Measurements from ENCODE around the gene WBP2.
A peak's percentile ranks its signal among the peaks of the same experiment; 100 is the strongest.
"Not testable (repeated sequence)": the region's sequence is repeated elsewhere in the genome, so short reads cannot be mapped to it uniquely, and the experiment has no call there.

Gene WBP2

DNA sequence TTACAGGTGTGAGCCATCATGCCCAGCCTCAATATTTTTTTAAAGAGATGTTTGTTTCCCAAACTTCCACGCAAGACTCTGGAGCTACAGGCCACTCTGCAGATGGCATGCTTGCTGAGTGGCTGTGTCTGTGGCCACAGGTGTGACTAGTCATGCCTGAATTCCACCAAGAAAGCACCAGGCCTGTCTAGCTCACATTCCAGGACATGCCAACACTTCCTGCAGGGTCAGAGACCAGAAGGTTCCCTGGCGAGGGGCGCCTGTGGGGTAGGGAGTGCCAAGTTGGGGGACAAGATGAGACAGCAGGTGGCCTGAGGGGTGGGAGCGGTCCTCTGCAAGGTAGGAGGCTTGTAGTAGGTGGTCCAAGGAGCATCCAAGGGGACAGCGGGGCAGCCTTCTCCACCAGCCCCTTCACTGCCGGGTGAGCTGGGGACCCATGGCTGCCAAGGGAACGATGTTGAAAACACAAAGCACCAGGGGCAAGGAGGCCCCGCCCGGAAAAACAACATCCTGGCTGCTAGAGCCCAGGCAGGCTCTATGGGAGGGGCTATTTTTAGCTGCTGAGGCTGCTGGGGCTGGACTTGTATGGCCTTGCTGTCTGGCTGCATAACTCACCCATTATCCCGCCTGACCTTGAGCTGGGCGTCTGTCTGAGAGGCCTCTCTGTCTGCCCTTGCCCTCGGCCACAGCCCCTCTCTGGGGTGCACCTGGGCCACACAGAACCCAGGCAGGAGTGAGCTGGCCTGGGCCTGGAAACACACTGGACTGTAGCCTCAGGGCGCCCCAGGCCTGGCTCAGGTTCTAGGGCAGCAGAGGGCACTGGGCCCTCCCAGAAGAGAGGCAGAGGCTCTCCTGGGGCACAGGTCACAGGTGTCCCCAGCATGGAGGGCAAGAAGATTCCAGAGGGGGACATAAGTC is 17.6 kb upstream of the WBP2 start:
- TF ChIP-seq, protein P1, sequence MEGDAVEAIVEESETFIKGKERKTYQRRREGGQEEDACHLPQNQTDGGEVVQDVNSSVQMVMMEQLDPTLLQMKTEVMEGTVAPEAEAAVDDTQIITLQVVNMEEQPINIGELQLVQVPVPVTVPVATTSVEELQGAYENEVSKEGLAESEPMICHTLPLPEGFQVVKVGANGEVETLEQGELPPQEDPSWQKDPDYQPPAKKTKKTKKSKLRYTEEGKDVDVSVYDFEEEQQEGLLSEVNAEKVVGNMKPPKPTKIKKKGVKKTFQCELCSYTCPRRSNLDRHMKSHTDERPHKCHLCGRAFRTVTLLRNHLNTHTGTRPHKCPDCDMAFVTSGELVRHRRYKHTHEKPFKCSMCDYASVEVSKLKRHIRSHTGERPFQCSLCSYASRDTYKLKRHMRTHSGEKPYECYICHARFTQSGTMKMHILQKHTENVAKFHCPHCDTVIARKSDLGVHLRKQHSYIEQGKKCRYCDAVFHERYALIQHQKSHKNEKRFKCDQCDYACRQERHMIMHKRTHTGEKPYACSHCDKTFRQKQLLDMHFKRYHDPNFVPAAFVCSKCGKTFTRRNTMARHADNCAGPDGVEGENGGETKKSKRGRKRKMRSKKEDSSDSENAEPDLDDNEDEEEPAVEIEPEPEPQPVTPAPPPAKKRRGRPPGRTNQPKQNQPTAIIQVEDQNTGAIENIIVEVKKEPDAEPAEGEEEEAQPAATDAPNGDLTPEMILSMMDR (IDR thresholded peaks at IDR 0.05; ENCODE audit: low read depth, low read length), result no peak
- TF ChIP-seq MAX (IDR thresholded peaks at IDR 0.05; ENCODE audit: low read depth, low read length) (no peak), MYC (IDR thresholded peaks at IDR 0.05; ENCODE audit: low read depth, low read length) (no peak), POLR2A (IDR thresholded peaks at IDR 0.05; ENCODE audit: extremely low read depth, insufficient read length) (no peak)
- no peak for DNase-seq (ENCODE audit: low read depth)
- H3K4me3 ChIP-seq (ENCODE audit: low read depth, low read length), result no peak overlapping the region

DNA sequence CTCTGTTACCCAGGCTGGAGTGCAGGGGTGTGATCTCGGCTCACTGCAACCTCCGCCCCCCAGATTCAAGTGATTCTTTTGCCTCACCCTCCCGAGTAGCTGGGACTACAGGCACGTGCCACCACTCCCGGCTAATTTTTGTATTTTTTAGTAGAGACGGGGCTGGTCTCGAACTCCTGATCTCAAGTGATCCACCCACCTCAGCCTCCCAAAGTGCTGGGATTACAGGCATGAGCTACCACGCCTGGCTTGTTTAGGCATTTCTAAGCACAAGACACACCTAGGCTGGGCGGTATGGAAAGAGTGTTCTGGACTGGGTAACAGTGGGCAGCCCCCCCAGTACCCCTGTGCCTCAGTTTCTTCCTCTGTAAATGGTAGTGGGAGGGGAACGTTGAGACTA is 15.1 kb upstream of the WBP2 start:
- not testable (repeated sequence) for H3K4me3 ChIP-seq (ENCODE audit: low read depth, low read length); DNase-seq (ENCODE audit: low read depth)

DNA sequence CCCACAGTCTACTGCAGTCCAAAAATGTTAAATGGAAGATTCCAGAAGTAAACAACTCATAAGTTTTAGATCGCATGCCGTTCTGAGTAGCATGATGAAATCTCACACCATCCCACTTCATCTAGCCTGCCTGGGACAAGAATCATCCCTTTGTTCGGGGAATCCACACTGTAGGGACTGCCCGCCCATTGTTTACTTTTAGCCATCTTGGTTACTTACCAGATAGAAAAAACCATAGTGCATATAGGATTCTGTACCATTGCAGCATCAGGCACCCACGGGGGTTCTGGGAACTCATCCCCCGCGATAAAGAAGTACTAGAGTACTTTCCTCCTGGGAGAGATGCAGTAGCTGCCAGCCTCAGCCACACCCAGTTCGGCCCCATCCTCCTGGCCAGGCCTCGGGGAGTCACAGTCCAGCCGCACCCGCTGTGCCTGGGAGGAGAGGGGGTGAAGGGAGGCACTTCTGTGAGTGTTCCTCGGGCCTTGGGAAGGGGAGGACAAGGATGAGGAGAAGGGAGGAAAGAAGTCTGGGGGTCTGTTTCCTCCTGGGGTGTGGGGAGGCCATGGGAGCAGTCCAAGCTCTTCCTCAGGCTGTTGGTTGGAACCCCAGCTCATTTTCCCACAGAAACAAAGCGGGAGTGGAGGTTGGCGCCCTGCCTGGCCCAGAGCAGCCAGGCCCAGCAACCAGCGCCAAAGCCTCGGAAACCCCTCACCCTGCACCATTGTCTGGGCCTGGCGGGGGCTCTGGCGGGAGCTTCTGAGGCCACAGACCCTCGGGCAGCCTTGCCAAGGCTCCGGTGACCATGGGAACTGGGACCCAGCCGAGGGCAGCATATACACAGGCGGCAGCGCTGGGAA is 14.4 kb upstream of the WBP2 start:
- TF ChIP-seq POLR2A (IDR thresholded peaks at IDR 0.05; ENCODE audit: extremely low read depth, insufficient read length) (no peak), MAX (IDR thresholded peaks at IDR 0.05; ENCODE audit: low read depth, low read length) (no peak), MYC (IDR thresholded peaks at IDR 0.05; ENCODE audit: low read depth, low read length) (no peak)
- TF ChIP-seq, protein P1 (IDR thresholded peaks at IDR 0.05; ENCODE audit: low read depth, low read length), result no peak
- no peak for DNase-seq (ENCODE audit: low read depth)
- H3K4me3 ChIP-seq (ENCODE audit: low read depth, low read length), result no peak overlapping the region

- DNase-seq (ENCODE audit: low read depth); H3K4me3 ChIP-seq (ENCODE audit: low read depth, low read length): not testable (repeated sequence)
Observed at GRCh38 chr17:75868730-75869281, 13.7 kb upstream of the WBP2 start.

GRCh38 chr17:75865404-75866188 is 10.5 kb upstream of the WBP2 start:
- not testable (repeated sequence) for DNase-seq (ENCODE audit: low read depth); H3K4me3 ChIP-seq (ENCODE audit: low read depth, low read length)

DNA sequence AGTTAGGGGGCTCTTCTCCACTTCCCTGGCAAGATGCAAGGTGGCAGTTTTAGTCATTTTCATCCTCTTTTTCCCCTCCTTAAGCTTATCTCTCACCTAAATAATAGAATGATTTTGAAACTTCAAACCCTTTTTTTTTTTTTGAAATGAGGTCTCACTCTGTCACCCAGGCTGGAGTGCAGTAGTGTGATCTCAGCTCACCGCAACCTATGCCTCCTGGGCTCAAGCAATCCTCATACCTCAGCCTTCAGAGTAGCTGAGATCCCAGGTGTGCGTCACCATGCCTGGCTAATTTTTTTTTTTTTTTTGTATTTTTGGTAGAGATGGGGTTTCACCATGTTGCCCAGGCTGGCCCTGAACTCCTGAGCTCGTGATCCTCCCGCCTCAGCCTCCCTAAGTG is 9.8 kb upstream of the WBP2 start:
- DNase-seq (ENCODE audit: low read depth); H3K4me3 ChIP-seq (ENCODE audit: low read depth, low read length): not testable (repeated sequence)

- DNase-seq (ENCODE audit: low read depth), result peak; percentile 81
- no peak overlapping the region for H3K4me3 ChIP-seq (ENCODE audit: low read depth, low read length)
- TF ChIP-seq MAX (IDR thresholded peaks at IDR 0.05; ENCODE audit: low read depth, low read length) (peak; percentile 35; the same call in 1 of the 2 replicates), MYC (IDR thresholded peaks at IDR 0.05; ENCODE audit: low read depth, low read length) (0 out of 2 replicates have a peak, but pooled peaks have one; percentile 10), POLR2A (IDR thresholded peaks at IDR 0.05; ENCODE audit: extremely low read depth, insufficient read length) (no peak)
- TF ChIP-seq, protein P1 (IDR thresholded peaks at IDR 0.05; ENCODE audit: low read depth, low read length), result no peak
Observed at GRCh38 chr17:75864448-75864871, 9.3 kb upstream of the WBP2 start.

All from NB4 (cell line).